Left lung (tissue), 10 donors: ENCODE results near the gene SPACA4. TPM values are rescaled to one million over a fixed set of nuclear protein-coding genes. Genes with fewer than 3 reads are reported as not detected.
A peak's percentile ranks its signal among the peaks of the same experiment; 100 is the strongest.

Experiments
- ATAC-seq: fragments of 200-7000 bp; cut with Tn5 transposase; one replicate; pipeline ENCODE4 v1.9.1; 2020; ENCODE audit warnings: moderate library complexity
- DNase-seq, 4 donors: peaks; one replicate each; pipeline ENCODE4 v3.0.0-alpha.2; 2013 to 2020
- H3K27ac ChIP-seq, 2 donors: fragments of 200-600 bp; sonication (generic) in 1 of 2; one replicate each; pipeline versions ENCODE4 v1.5.0 to v1.8.0; 2020 to 2021
- H3K27me3 ChIP-seq, 2 donors: fragments of 200-600 bp; sonication (generic) in 1 of 2; one replicate each; pipeline versions ENCODE4 v1.5.0 to v1.8.0; 2020 to 2021
- H3K36me3 ChIP-seq, 2 donors: fragments of 200-600 bp; sonication (generic) in 1 of 2; one replicate each; pipeline versions ENCODE4 v1.5.0 to v1.8.0; 2020 to 2021
- H3K4me1 ChIP-seq, 2 donors: fragments of 200-600 bp; one replicate each; pipeline ENCODE4 v1.8.0; 2021
- H3K4me3 ChIP-seq, 2 donors: fragments of 200-600 bp; sonication (generic) in 1 of 2; one replicate each; pipeline versions ENCODE4 v1.5.0 to v1.8.0; 2020 to 2021; ENCODE audit warnings: mild to moderate bottlenecking in 1 of 2
- H3K9me3 ChIP-seq, 2 donors: fragments of 200-600 bp; sonication (generic) in 1 of 2; one replicate each; pipeline versions ENCODE4 v1.5.0 to v1.8.0; 2020 to 2021
- CTCF ChIP-seq, 2 donors: fragments of 200-600 bp; sonication (generic) in 1 of 2; IDR thresholded peaks; one replicate each; pipeline versions ENCODE4 v1.5.0 to v1.8.0; 2021; ENCODE audit warnings: antibody characterized with exemption in 2 of 2
- intact Hi-C, 2 donors: fragments of 100-400 bp; cut with DNase I; formaldehyde crosslinking; loops; one replicate each; pipeline versions ENCODE4 v1.11.2 to v1.14.2; 2022
- polyA plus RNA-seq, 6 donors: library from polyadenylated mRNA; unstranded; fragments of 120-200 nt; gene quantifications; one replicate each; pipeline ENCODE4 v1.2.1, GENCODE V29; 2013; ENCODE audit not compliant: insufficient read length in 6 of 6
- total RNA-seq, 2 donors: library from RNA; stranded (reverse); fragmentation: NEBNext Ultra II Directional; extraction: Animal tissue kit (Norgen Biotek cat#: 25700); gene quantifications; one replicate each; pipeline ENCODE4 v1.2.1, GENCODE V29; 2021
- donor health status: DM: no; HTN: yes; CAD: no.
- donor health status: DM: no; HTN: no; CAD: no.

SPACA4 gene
- total and polyA plus RNA-seq, 8 donors, result 0.17 to 0.78 (median 0.26) TPM; not detected in 2

DNA sequence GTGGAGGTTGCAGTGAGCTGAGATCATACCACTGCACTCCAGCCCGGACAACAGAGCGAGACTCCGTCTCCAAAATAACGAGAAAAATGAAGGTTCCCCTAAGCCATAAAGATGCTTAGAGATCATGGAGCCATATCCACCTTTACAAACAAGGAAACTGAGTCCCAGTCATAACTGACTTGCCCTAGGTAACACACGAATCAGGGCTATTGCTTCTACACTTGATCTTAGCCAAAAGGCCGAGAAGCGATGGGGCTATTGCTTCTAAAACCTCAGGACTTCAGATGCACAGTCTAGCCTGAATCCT lies 27.4 kb downstream of the SPACA4 start:
- H3K4me3 ChIP-seq, result peak overlapping the region in 1 of 2 donors; percentile 64
- intact Hi-C loops, result no loop called here
- H3K4me1 ChIP-seq, result peaks cover 26 to 83% of the 10 kb centered on the region in 2 donors

GRCh38 chr19:48634424-48635262 lies 28.1 kb downstream of the SPACA4 start:
- DNase-seq (peak; percentile 85 to 99 (median 96)), ATAC-seq (peak; percentile 53)
- peak overlapping the region in 1 of 2 donors; percentile 64 for H3K4me3 ChIP-seq
- H3K36me3 ChIP-seq, result peaks cover 0 to 9% of the 10 kb centered on the region in 2 donors
- peak overlapping the region; percentile 91 to 94 for H3K27ac ChIP-seq
- no peaks in the 10 kb centered on the region for H3K9me3 ChIP-seq
- no peak for TF ChIP-seq CTCF (IDR thresholded peaks at IDR 0.05)
- peaks cover 26 to 82% of the 10 kb centered on the region in 2 donors for H3K4me1 ChIP-seq
- intact Hi-C loops, result no loop called here
- no peaks in the 10 kb centered on the region for H3K27me3 ChIP-seq

More for the DNA sequence above, 27.4 kb downstream of the SPACA4 start:
- H3K27me3 ChIP-seq, result no peaks in the 10 kb centered on the region
- ATAC-seq, result no peak
- H3K9me3 ChIP-seq, result no peaks in the 10 kb centered on the region
- H3K36me3 ChIP-seq, result peaks cover 0 to 14% of the 10 kb centered on the region in 2 donors
- H3K27ac ChIP-seq, result peak overlapping the region; percentile 91 to 94
- no peak for TF ChIP-seq CTCF (IDR thresholded peaks at IDR 0.05)
- DNase-seq, result no peak

DNA sequence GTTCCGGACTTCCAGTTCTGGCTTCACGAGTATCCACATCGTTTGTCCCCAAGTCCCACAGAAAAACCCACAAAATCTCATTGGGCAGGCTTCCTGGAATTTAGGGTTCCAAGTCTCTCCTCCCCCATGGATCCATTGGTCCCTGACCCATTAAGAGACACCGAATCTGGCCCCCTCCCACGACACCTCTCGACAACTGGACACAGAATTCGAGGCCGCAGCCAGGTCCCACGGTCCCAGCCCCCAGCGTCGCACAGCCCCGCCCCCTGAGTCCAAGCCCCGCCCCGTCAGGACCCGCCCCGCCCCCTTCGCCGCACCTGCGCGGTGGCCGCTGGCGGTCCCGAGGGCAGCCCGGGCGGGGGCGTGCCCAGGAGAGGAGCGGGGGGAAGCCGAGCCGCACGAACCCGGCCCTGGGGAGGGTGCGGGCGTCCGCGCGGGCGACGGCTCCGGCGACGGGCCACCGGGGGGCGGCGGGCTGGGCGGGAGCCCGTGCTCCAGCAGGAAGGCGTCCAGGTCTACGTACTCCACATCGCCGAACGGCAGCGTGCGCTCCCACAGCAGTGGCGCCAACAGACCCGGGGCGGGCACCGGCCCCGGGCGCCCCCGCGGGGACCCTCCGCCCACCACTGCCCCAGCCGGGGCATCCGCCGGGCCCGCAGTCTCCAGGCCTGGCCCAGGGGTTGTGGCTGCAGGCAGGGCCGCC lies 28.9 kb downstream of the SPACA4 start:
- H3K4me1 ChIP-seq, result peaks cover 26 to 74% of the 10 kb centered on the region in 2 donors
- ATAC-seq (peak; percentile 46), DNase-seq (peak in 3 of 4 donors; percentile 55 to 92 (median 71))
- peak overlapping the region; percentile 60 to 64 for H3K4me3 ChIP-seq
- H3K27me3 ChIP-seq, result no peaks in the 10 kb centered on the region
- intact Hi-C loops, result no loop called here
- TF ChIP-seq CTCF (IDR thresholded peaks at IDR 0.05), result no peak
- H3K36me3 ChIP-seq, result peaks cover 0 to 3% of the 10 kb centered on the region in 2 donors
- peak overlapping the region; percentile 91 to 94 for H3K27ac ChIP-seq
- H3K9me3 ChIP-seq, result no peaks in the 10 kb centered on the region

GRCh38 chr19:48635966-48636858 lies 29.7 kb downstream of the SPACA4 start:
- H3K27ac ChIP-seq, result peak overlapping the region; percentile 91 to 94
- H3K4me3 ChIP-seq, result peak overlapping the region; percentile 60 to 64
- H3K9me3 ChIP-seq, result no peaks in the 10 kb centered on the region
- peaks cover 19 to 66% of the 10 kb centered on the region in 2 donors for H3K4me1 ChIP-seq
- no peak for ATAC-seq
- intact Hi-C loops, result no loop called here
- H3K27me3 ChIP-seq, result no peaks in the 10 kb centered on the region
- no peak for TF ChIP-seq CTCF (IDR thresholded peaks at IDR 0.05)
- DNase-seq, result peak in 2 of 4 donors; percentile 41 to 63
- H3K36me3 ChIP-seq, result no peaks in the 10 kb centered on the region
